Measurements from ENCODE around the gene FAM151A. TPM values are rescaled to one million over a fixed set of nuclear protein-coding genes. Genes with fewer than 3 reads are reported as not detected.

FAM151A gene
- total RNA-seq, 2 donors from 2014 or later: 0.66 to 2.8 TPM

- DNase-seq: no peak
- H3K4me3 ChIP-seq: no peak overlapping the region
- H3K27ac ChIP-seq: no peak overlapping the region
- H3K36me3 ChIP-seq: no peaks in the 10 kb centered on the region
- intact Hi-C loops (cut with DNase I): no loop called here
- peaks cover 3% of the 10 kb centered on the region for H3K4me1 ChIP-seq
- no peaks in the 10 kb centered on the region for H3K9me3 ChIP-seq
- H3K9ac ChIP-seq (ENCODE audit: low read depth in 2 of 2, low read length in 2 of 2): no peak overlapping the region
- TF ChIP-seq, protein P1, sequence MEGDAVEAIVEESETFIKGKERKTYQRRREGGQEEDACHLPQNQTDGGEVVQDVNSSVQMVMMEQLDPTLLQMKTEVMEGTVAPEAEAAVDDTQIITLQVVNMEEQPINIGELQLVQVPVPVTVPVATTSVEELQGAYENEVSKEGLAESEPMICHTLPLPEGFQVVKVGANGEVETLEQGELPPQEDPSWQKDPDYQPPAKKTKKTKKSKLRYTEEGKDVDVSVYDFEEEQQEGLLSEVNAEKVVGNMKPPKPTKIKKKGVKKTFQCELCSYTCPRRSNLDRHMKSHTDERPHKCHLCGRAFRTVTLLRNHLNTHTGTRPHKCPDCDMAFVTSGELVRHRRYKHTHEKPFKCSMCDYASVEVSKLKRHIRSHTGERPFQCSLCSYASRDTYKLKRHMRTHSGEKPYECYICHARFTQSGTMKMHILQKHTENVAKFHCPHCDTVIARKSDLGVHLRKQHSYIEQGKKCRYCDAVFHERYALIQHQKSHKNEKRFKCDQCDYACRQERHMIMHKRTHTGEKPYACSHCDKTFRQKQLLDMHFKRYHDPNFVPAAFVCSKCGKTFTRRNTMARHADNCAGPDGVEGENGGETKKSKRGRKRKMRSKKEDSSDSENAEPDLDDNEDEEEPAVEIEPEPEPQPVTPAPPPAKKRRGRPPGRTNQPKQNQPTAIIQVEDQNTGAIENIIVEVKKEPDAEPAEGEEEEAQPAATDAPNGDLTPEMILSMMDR (IDR thresholded peaks at IDR 0.05): no peak
- no peaks in the 10 kb centered on the region for H3K27me3 ChIP-seq
These were observed 14.6 kb downstream of the FAM151A start for GRCh38 chr1:54608566-54609230.

GRCh38 chr1:54607821-54608565, 15.3 kb downstream of the FAM151A start:
- no peaks in the 10 kb centered on the region for H3K9me3 ChIP-seq
- no peaks in the 10 kb centered on the region for H3K36me3 ChIP-seq
- H3K4me3 ChIP-seq: no peak overlapping the region
- no peak overlapping the region for H3K27ac ChIP-seq
- intact Hi-C loops (cut with DNase I): no loop called here
- no peak for DNase-seq
- no peak overlapping the region for H3K9ac ChIP-seq (ENCODE audit: low read depth in 2 of 2, low read length in 2 of 2)
- H3K27me3 ChIP-seq: no peaks in the 10 kb centered on the region
- H3K4me1 ChIP-seq: peaks cover 3% of the 10 kb centered on the region
- TF ChIP-seq, protein P1 (IDR thresholded peaks at IDR 0.05): no peak

GRCh38 chr1:54606990-54607325, 16.4 kb downstream of the FAM151A start:
- no peaks in the 10 kb centered on the region for H3K36me3 ChIP-seq
- intact Hi-C loops (cut with DNase I): no loop called here
- TF ChIP-seq, protein P1 (IDR thresholded peaks at IDR 0.05): no peak
- no peak for DNase-seq
- H3K27me3 ChIP-seq: no peaks in the 10 kb centered on the region
- H3K9me3 ChIP-seq: no peaks in the 10 kb centered on the region
- H3K4me3 ChIP-seq: no peak overlapping the region
- H3K9ac ChIP-seq (ENCODE audit: low read depth in 2 of 2, low read length in 2 of 2): no peak overlapping the region
- H3K27ac ChIP-seq: no peak overlapping the region
- peaks cover 3% of the 10 kb centered on the region for H3K4me1 ChIP-seq

DNA sequence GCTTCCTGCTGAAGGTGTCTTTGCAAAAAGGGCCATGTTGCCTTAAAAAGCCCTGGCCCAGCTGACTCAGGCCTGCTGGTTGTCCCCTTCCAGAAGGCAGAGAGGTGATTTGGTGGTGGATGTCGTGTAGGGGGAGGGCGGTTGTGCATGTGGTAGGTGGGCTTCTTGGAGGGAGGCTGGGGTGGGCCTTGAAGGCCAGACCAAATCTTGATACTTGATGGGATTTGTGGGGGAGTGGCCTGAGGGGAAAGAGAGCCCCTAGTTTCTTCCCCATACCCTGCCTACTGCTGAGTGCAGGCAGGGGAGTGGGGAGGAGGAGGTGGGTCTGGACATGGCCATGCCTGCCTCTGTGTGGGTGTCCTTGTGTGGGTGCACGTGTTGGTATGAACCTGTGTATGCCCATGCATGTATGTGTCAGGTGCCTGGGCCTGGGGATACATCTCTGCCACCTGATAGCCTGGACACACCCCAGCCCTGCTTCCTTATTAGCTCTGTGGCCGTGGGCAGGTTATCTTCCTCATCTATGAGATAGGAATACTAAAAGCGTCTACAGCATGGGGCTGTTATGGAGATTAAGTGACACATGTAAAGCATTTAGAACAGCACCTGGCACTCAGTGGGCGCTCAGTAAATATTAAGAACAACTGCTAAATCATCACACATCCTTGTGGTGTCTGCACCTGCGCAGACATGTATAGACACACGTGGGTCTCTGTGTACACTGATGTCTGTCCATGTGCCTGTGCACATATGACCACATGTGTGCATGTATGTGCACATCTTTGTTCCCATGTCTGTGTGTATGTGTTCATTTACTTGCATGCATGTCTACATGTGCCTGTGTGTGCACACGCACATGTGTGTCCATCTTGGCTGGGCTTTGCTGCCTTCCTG, 17.0 kb downstream of the FAM151A start:
- H3K36me3 ChIP-seq: no peaks in the 10 kb centered on the region
- TF ChIP-seq, protein P1 (IDR thresholded peaks at IDR 0.05): no peak
- DNase-seq: peak; percentile 71

GRCh38 chr1:54604572-54605370, 18.6 kb downstream of the FAM151A start:
- Histone ChIP-seq H3K36me3 (no peaks in the 10 kb centered on the region), H3K27ac (no peak overlapping the region), H3K9me3 (no peaks in the 10 kb centered on the region), H3K4me1 (peaks cover 3% of the 10 kb centered on the region), H3K9ac (ENCODE audit: low read depth in 2 of 2, low read length in 2 of 2) (no peak overlapping the region), H3K27me3 (no peaks in the 10 kb centered on the region), H3K4me3 (no peak overlapping the region)
- no peak for DNase-seq
- intact Hi-C loops (cut with DNase I): no loop called here
- TF ChIP-seq, protein P1 (IDR thresholded peaks at IDR 0.05): no peak

More for the DNA sequence above, 17.0 kb downstream of the FAM151A start:
- Histone ChIP-seq H3K4me1 (peaks cover 3% of the 10 kb centered on the region), H3K9ac (ENCODE audit: low read depth in 2 of 2, low read length in 2 of 2) (peak overlapping the region in 1 of 2 donors; percentile 46), H3K27ac (no peak overlapping the region), H3K27me3 (no peaks in the 10 kb centered on the region), H3K9me3 (no peaks in the 10 kb centered on the region), H3K4me3 (no peak overlapping the region)
- intact Hi-C loops (cut with DNase I): no loop called here

All from colonic mucosa (tissue), 4 donors.